NCI-H82 treated with DMSO at 0.1 percent for 48 hours (cell line): Measurements from ENCODE around the gene RC3H1.
"Not testable (repeated sequence)": the region's sequence is repeated elsewhere in the genome, so short reads cannot be mapped to it uniquely, and the experiment has no call there.

Source experiments
- DNase-seq: peaks from one replicate; lab custom pipeline; 2025; ENCODE audit not compliant: unreplicated experiment; lab: John Stamatoyannopoulos, UW

The RC3H1 gene

DNA sequence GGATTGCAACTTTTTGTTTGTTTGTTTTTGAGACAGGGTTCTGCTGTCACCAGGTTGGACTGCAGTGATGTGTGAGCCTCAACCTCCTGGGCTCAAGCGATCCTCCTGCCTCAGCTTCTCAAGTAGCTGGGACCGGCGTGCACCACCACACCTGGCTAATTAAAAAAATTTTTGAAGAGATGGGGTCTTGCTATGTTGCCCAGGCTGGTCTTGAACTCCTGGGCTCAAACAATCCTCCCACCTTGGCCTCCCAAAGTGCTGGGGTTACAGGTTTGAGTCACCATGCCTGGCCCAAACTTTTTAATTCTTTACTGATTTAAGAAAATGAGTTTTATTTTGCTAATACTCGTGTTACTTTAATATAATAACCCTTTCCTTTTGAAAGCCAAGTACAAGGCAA, 73.6 kb downstream of the RC3H1 start:
- DNase-seq: no peak

DNA sequence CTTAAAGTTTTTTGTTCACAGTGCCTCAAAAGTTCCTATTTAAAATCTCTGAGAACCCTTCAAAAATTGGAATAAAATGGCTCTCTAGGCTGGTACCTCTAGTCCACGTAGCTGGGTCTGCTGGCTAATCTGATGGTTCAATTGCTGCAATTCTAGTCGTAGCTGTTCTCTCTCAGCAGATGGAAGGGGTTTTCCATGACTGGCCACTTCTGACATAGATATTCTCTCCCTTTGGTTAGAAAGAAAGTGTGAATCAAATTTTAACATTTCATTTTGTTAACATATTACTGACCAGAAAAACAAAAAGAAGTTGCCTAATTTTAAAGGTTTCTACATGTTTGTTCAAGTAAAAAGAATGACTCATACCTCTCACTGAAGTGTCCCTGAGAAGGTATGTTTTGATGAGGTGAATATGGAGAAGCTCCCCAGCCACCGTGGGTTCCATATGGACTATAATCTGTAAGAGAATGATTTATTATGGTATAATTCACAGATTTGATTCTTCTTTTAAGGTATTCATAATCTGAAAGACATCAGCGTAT, 75.7 kb downstream of the RC3H1 start:
- DNase-seq: no peak

DNA sequence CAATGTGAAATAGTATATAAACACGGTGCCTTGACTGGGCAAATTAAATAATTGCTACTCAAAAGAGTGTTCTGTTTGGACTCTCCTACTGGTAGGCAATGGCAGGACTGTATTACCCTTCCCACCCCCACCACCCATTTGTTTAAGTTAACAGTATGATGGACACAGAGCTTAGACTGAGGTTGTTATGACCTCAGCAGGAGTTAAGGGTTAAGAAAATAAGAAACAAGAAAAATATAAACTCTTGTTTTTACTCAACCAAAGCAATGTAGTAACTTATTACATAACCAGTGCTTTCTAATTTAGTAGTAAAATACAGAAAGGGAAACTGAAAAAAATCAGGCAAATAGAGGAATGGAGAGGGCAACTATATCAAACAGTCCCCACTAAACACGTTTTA, 85.1 kb downstream of the RC3H1 start:
- no peak for DNase-seq

DNA sequence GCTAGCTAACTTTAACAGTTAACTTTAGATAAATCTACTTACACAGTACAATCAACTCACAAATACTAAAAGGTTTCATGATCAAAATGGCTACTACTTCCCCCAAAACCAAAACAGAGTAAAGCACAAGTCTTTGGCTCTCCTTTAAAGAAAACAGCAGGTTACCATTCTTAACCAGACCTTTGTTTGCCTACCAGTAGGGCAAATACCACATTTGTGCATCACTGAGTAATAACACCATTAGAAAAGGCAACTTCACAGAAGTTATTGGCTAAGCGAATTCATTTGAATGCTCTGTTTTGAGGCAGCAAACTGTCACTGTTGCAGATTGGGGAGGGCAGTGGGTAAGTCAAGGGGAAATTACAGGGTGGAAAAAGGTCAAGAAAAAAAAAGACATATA, 87.7 kb downstream of the RC3H1 start:
- no peak for DNase-seq

DNA sequence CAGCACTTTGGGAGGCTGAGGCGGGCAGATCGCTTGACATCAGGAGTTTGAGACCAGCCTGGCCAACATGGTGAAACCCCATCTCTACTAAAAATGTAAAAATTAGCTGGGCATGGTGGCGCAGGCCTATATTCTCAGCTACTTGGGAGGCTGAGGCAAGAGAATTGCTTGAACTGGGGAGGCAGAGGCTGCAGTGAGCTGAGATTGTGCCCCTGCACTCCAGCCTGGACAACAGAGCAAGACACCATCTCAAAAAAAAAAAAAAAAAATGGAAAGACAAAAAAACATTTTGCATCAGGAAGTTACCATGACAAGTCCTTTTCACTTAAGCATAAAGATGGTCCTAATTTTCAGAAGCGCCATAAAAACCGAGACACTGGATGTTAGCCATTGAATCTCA, 91.6 kb downstream of the RC3H1 start:
- not testable (repeated sequence) for DNase-seq

DNA sequence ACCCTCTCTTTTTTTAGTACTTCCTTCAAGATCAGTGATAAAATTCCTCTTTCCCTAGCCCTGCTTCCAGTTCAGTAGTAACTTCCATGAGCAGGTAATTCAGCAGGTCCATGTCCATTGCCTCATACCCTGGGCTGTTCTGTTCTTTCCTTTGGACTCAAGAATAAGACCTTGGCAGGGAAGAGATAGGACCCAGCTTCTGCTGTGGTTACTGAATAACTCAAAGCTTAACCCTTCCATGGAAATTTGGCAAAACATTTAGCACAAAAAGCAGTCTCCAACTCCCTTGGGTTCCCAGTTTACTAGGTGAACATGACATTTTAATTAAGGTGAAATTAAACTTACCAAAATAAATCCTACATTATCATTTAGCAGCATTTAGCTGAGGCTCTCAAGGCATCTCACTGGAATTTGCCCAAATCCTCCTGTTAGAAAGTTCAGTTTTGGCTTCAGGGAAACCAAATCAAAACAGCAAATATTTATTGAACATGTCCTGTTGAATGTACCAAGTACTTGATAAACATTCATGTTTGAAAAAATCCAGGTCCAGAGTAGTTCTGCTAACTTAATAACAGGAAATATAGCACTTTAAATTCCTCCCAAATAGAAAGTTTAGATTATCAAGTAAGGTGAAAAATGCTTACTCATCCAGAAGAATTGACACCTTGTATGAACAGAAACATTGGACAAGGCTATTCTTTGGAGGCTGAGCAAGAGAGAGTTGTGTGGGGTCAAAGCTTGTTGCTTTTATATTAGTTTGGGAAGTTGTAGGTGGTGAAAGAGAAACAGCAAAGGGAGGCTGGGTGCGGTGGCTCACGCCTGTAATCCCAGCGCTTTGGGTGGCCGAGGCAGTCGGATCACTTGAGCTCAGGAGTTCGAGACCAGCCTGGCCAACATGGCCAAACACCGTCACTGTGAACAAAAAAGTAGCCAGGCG, 96.6 kb downstream of the RC3H1 start:
- DNase-seq: no peak

DNA sequence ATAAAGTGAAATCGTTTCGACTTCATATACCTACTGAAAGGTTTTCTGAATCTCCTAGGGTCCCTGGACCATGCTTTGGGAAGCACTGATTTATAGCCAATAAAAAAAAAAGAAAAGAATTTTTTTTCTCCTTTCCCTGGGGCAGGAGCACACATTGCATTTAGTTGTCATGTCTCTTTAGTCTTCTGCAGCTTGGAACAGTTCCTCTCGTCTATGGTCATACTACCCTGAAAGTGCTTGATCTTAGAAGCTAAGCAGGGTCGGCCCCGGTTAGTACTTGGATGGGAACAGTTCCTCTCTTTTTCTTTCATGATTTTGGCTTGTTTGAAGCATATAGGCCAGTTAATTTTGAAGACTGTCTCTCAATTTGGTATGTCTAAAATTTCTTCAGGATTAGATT, 101.3 kb downstream of the RC3H1 start:
- peak; percentile 49 for DNase-seq

DNA sequence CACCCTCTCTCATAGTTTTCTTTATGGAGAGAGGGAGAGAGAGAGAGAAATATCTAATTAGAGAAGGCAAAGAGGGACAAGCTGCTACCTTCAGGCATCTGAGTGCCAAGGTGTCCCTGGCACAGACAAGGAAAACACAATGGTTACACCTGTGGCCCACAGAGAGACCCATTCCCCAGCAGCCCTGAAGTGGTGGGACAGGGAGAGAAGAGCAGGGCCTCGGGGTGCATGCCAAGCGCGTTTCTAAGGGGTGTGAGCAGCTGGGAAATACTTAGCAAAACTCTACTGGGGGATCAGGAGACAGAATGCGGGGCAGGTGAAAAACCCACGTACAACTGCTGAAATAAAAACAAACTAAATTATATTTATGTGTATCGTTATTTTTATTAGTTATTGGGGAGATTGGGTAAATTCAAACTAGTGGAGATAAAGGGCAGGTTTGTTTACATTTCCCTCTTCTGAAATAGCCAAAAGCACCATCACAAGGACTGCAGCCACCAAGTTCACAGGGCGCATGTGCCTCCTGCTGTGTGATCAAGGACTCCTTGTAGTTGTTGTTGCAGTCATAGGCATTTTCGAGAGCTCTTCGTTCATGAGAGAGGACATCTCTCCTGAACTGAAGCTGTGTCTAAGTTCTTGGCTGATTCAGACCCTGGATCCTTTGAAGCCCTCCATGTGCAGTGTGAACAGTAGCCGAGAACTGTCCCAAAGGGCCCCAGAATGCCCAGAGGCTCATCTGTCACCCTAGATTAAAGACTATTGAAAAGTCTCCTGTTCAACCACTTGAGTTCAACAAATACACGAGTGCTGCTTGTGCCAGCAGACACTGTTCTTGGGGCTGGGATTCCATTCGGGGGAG, 104.3 kb downstream of the RC3H1 start:
- no peak for DNase-seq

DNA sequence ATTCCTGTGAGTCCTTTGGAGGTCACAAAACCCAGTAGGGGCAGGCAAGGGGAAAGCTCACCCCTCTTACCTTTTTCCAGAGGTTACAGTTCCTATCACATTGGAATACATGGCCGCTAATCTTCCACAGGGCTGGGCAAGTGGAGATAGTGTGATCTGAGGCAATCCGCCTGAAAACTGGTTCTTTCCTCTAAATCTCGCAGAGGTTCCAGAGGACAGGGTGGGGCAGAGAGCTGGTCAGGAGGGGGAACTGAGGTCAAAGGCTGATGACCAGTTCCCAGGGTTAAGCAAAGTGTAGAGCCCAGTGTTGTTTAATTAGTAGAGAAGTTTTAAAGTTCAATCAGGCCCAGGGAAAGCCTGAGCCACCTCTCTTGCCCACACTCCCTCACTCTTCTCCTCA, 105.0 kb downstream of the RC3H1 start, which contains the start of gene SERPINC1:
Gene SERPINC1, minus strand, starts transcription at position 179 of the 400 bp plus-strand sequence. Its CDS starts 68 bp downstream, at position 111.
- DNase-seq: no peak

DNA sequence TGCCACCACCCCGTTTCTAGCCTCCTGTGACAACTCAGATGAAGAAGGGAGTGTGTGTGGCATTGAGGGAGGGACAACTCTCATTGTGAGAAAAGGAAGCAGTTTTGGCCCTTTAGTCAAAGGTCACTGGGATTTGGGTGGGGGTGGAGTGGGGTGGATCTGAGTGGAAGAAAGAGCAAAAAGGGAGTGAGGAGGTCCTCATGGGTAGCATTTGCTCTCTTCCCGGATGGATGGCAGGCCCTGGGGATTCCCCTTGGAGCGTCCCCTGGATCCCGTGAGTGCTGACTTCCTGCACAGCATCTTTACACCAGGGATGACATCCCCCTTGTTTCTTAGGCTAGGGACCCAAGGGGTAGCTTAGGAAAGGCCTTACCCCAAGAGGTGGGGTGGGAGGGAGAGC, 105.5 kb downstream of the RC3H1 start:
- no peak for DNase-seq

DNA sequence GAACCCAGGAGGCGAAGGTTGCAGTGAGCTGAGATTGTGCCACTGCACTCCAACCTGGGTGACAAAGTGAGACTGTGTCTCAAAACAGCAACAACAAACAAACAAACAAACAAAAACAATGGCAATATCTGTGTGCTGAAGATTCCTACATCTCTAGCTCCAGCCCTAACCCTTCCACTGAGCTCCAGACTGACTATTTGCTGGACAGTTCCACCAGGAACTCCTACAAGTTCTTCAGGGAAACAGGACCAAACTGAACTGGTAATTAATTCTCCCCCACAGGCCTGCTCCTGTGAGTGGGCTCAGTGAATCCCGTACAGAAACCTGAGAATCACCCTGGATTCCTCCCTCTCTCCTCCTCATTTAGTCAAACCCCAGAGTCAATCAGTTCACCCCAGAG, 106.6 kb downstream of the RC3H1 start:
- DNase-seq: no peak

DNA sequence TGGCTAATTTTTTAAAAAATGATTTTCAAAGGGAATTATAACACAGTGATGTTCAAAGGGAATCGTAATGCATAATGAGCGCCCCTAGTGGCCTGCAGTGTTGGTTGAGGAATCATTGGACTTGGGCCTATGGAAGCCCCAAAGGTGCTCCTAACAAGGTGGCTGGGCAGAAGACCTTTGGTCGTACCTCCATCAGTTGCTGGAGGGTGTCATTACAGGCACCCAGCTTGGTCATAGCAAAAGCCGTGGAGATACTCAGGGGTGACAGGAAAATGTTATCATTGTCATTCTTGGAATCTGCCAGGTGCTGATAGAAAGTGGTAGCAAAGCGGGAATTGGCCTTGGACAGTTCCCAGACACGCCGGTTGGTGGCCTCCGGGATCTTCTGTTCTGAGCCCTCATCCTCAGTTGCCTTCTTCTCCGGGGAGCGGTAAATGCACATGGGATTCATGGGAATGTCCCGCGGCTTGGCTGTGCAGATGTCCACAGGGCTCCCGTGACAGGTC, 107.7 kb downstream of the RC3H1 start:
- peak; percentile 19 for DNase-seq

DNA sequence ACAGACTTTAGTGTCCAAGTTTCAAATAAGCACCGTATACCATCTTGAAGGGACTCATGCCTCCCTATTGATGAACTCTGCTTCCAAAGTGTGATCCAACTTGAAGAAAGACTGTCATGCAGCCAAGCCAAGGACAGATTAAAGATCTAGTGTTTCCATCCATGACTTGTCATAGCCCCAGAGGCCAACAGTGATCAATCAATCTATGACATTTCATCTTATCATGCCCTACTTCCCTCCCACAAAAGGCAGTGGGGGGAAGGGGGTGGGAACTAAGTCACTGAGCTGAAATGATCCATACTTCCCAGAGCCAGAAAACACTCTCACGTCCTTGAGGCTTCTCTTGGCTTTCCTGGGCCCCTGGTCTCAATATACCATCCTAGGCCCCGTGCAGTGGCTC, 109.0 kb downstream of the RC3H1 start:
- DNase-seq: no peak

DNA sequence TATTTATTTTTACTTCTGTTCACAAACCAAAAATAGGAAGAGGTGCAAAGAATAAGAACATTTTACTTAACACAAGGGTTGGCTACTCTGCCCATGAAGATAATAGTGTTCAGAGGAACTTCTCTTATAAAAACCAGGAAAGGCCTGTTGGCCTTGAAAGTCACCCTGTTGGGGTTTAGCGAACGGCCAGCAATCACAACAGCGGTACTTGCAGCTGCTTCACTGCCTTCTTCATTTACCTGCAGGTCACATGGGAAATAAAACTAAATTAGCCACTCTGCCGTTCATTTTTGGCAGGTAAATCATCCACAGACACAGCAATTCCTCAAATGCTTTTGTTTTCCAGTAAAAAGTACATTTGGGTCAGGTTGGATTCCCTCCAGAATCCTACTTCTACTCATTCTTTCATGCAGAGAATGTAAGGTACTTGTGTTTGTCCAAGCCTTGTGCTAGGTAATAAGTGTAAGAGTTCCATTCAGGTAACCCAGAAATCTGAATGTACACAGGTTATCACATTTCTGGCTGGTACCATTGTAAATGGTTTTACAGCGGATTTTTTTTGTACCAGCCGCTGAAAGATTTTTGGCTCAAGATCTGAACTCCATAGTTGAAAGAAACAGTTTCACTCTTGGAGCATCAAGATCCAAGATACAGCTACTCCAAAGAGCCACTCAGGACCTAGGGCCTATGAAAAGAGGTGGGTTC, 118.2 kb downstream of the RC3H1 start:
- no peak for DNase-seq

DNA sequence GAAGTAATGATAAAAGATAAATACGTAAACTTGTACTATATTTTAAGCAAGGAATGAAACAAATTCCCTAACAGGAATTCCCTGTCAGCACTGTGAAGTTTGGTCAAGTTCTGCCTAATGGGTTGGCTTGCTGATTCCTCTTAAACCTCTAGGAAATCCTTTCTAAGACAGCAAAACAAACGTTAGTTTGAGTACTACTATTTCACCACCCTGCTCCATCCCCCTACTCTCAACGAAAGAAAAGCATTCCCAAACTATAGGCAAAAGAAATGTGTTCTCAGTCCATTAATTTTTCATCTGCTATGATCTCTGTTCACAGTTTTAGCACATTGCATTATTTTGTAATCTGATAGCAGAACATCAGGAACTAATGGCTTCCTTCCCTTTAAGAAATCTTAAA, 121.2 kb downstream of the RC3H1 start:
- DNase-seq: no peak

DNA sequence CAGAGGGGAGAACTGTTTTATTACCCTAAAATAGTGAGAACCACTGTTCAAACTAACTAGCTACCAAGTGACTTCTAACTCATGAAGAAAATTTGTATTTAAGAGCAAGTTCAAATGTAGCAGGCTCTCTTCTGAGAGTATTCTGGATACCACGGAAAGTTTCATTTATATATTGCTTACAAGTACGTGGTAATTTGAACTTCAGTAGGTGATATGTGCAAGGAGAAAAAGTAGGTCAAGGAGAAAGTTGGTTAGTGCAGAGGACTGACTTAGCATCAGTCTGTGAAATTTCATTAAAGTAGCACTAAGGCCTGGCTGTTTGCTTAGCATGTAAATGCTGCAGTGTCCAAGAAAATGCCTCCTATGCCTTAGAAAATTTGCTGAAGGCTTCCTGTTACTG, 121.7 kb downstream of the RC3H1 start:
- no peak for DNase-seq

DNA sequence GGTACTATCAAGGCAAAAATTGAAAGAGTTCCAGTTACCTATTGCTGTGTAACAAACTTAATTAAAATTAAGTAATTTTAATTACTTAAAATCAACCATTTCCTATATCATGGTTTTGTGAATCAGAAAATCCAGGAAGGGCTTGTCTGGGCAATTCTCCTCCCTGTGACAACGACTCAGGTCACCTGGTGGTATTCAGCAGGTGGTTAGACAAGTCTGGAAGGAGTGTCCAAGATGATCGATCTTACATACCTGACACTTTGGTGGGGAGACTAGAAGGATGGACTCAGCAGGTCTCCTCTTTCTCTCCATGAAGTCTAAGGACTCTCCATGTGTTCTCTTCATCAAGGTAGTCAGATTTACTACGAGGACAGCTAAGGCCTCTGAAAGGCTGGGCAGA, 128.0 kb downstream of the RC3H1 start:
- no peak for DNase-seq

DNA sequence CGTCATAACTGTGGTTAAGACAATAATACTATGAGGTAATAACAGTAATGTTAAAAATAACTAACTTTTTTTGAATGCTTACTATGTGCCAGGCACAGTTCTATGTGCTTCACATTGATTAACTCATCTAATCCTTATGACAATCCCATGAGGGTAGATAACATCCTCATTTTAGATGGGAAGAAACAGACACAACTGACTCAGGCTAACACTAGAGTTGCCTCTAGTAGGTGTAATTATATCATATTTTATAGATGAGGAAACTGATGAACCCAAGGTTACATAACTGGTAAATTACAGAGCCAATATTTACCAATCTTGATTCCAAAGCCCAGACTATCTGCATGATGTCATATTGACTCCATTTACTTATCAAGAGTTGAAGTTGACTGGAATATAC, 128.5 kb downstream of the RC3H1 start:
- no peak for DNase-seq

DNA sequence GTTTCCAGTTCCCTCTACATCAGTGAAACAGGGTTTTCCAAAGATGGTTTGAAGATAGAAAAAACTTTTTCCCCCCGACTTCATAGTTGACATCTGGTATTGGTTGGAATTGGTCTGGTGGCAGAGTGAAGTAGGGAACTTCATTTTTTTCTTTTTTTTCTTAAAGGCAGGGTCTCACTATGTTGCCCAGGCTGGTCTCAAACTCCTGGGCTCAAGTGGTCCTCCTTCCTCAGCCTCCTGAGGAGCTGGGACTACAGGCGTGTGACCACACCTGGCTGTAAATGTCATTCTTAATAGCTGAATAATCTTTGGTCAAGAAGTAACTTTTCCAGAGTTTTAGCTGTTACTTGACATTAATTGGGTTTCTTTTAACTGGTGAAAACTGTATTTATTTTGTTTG, 132.3 kb downstream of the RC3H1 start:
- no peak for DNase-seq

DNA sequence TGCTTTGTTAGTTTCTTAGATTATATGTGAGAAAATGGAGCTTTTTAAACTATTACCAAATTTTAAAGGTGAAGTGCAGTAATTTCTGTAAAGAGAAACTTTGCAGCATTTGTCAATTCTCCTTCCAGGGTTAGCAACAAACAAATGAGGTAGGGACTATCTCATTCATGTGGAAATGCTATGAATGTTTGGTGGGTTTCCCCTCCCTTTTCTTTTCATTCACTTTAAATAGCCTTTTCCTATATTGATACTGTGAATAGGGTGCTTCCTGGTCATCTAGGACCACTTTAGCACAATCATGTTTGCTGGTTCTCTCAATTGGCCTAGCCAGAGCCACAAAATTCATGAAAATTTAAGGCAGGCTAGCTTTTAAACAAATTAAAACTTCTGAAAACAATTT, 133.4 kb downstream of the RC3H1 start:
- no peak for DNase-seq

DNA sequence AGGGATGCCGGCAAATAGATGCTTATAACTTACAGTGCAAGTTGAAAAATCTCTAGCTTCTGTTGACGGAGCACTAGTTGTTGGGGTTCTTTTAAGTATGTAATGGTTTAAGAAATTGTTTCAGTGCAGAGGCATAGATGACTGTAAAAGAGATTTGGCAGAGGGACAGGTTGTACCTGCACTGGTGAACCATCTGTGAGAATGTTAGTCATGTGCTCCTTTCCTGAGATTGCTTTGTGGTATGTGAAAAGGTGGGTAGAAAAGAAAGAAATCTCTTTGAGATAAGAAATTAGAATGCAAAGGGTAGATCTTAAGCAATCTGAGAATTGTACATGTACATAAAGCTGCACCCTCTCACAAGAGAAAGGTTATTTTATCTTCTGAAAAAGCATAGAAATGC, 134.5 kb downstream of the RC3H1 start:
- DNase-seq: no peak
